ENCODE data around the gene PCYT1B. TPM values are rescaled to one million over a fixed set of nuclear protein-coding genes. Genes with fewer than 3 reads are reported as not detected.
"Not testable (repeated sequence)": the region's sequence is repeated elsewhere in the genome, so short reads cannot be mapped to it uniquely, and the experiment has no call there.

Gene PCYT1B
- total RNA-seq, 4 donors from 2014 or later: 0.87 to 1.9 (median 1.2) TPM

DNA sequence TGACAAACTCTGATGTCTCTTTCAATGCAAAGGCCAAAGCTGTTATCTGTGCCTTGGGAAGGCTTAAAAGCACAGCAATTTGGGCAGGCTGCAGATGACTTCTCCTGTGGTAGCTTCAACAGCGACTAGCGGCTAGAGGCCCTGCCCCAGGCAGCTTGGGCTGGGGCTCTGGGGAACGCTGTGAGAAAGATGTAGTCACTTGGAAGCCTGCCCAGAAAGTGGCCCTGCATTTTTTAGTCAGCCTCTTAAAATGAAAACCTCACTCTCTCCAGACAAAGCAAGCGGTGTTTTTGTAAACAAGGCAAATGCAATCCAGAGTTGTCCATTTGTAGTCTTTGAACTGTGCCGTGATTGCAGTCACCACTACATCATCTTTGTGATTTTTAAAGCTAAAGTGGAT is 27.5 kb downstream of the PCYT1B start:
- TF ChIP-seq POLR2A (IDR thresholded peaks at IDR 0.05) (no peak), EP300 (IDR thresholded peaks at IDR 0.05) (no peak), CTCF (IDR thresholded peaks at IDR 0.05) (no peak)
- Histone ChIP-seq H3K36me3 (no peaks in the 10 kb centered on the region), H3K27me3 (no peaks in the 10 kb centered on the region), H3K4me3 (no peak overlapping the region), H3K27ac (no peak overlapping the region), H3K4me1 (no peaks in the 10 kb centered on the region), H3K9me3 (no peaks in the 10 kb centered on the region)
- WGBS, 2 donors: 6 to 53% methylated on average over 5 of the region's 5 CpGs
- peak in 1 of 2 donors; percentile 4 for DNase-seq (ENCODE audit: low spot score in 2 of 2)

DNA sequence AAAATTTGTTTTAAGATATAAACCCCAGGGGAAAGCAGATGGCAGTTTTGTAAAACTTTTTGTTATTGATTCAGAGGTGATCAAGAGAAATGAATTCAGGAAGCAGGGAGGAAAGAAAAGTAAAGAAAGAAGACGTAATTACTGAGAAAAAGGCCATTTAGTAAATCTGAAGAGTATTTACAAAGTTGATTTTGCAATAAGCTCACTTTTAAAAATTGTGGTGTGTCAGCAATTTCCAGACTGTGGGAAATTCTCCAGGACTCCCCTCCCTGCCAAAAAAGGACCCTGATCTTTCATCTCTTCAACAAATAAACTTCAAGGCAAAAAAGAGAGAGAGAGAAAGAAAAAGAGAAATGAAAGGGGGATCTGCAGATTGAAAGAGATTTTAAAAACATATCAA is 36.6 kb downstream of the PCYT1B start:
- H3K27me3 ChIP-seq: no peaks in the 10 kb centered on the region
- H3K27ac ChIP-seq: no peak overlapping the region
- H3K9me3 ChIP-seq: no peaks in the 10 kb centered on the region
- no peak overlapping the region for H3K4me3 ChIP-seq
- TF ChIP-seq EP300 (IDR thresholded peaks at IDR 0.05) (no peak), POLR2A (IDR thresholded peaks at IDR 0.05) (no peak), CTCF (IDR thresholded peaks at IDR 0.05) (no peak)
- no peaks in the 10 kb centered on the region for H3K36me3 ChIP-seq
- WGBS, 2 donors: 24 to 46% methylated on average over 1 of the region's 1 CpG
- no peaks in the 10 kb centered on the region for H3K4me1 ChIP-seq
- no peak for DNase-seq (ENCODE audit: low spot score in 2 of 2)

DNA sequence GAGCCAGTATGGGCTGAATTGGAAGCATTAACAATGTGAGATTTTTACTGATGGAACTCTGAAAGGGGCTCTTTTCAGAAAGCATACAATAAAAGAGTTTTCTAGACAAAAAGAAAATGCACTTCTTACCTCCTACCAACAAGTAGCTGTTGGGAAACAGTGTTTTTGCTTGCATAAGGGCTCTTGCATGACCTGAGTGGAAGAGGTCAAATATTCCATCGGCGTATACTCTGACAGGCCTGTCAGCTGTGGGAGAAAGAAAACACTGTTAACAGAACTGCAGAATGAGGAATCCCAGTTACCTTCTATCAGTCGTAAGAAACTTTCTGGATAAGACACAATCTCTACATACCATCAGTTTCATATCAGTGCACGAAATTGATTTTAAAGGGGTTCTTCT is 39.5 kb downstream of the PCYT1B start:
- H3K4me3 ChIP-seq: no peak overlapping the region
- TF ChIP-seq POLR2A (IDR thresholded peaks at IDR 0.05): no peak
- TF ChIP-seq EP300 (IDR thresholded peaks at IDR 0.05): no peak
- TF ChIP-seq CTCF (IDR thresholded peaks at IDR 0.05): no peak
- no peaks in the 10 kb centered on the region for H3K36me3 ChIP-seq
- H3K27me3 ChIP-seq: no peaks in the 10 kb centered on the region
- H3K4me1 ChIP-seq: no peaks in the 10 kb centered on the region
- no peak for DNase-seq (ENCODE audit: low spot score in 2 of 2)
- WGBS, 2 donors: 23 to 43% methylated on average over 4 of the region's 4 CpGs
- peak overlapping the region in 1 of 4 donors; percentile 37 for H3K27ac ChIP-seq
- no peaks in the 10 kb centered on the region for H3K9me3 ChIP-seq

DNA sequence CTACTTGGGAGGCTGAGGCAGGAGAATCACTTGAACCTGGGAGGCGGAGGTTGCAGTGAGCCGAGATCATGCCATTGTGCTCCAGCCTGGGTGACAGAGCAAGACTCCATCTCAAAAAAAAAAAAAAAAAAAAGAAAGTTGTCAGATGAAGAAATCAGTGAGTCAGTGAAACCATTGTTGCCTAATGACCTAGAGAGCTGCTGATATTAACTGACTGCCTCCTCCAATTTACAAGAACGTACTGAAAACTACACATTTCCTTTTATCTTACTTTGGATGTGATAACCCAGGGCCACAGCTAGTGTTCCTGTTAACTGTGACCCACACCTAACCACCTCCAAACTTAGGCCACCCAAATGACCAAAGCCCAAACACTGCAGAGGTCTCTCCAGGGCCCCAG is 41.2 kb downstream of the PCYT1B start:
- 79 to 100% methylated on average over 3 of the region's 3 CpGs for WGBS, 2 donors

GRCh38 chrX:24603191-24603590 is 44.0 kb downstream of the PCYT1B start:
- DNase-seq (ENCODE audit: low spot score in 2 of 2): no peak
- Histone ChIP-seq H3K27me3 (no peaks in the 10 kb centered on the region), H3K36me3 (no peaks in the 10 kb centered on the region), H3K4me1 (no peaks in the 10 kb centered on the region), H3K9me3 (no peaks in the 10 kb centered on the region), H3K4me3 (no peak overlapping the region), H3K27ac (no peak overlapping the region)
- WGBS, 2 donors: 43 to 92% methylated on average over 1 of the region's 1 CpG
- no peak for TF ChIP-seq EP300 (IDR thresholded peaks at IDR 0.05)
- no peak for TF ChIP-seq POLR2A (IDR thresholded peaks at IDR 0.05)
- TF ChIP-seq CTCF (IDR thresholded peaks at IDR 0.05): no peak

More for the DNA sequence above, 41.2 kb downstream of the PCYT1B start:
- H3K4me3 ChIP-seq; H3K4me1 ChIP-seq; H3K36me3 ChIP-seq; DNase-seq (ENCODE audit: low spot score in 2 of 2); H3K9me3 ChIP-seq; H3K27ac ChIP-seq; H3K27me3 ChIP-seq: not testable (repeated sequence)

- Histone ChIP-seq H3K9me3 (no peaks in the 10 kb centered on the region), H3K36me3 (no peaks in the 10 kb centered on the region), H3K27ac (no peak overlapping the region), H3K4me3 (no peak overlapping the region), H3K27me3 (no peaks in the 10 kb centered on the region), H3K4me1 (no peaks in the 10 kb centered on the region)
- TF ChIP-seq CTCF (IDR thresholded peaks at IDR 0.05) (no peak), EP300 (IDR thresholded peaks at IDR 0.05) (no peak), POLR2A (IDR thresholded peaks at IDR 0.05) (no peak)
- WGBS, 2 donors: 88 to 93% methylated on average over 4 of the region's 4 CpGs
- DNase-seq (ENCODE audit: low spot score in 2 of 2): no peak
Observed at GRCh38 chrX:24601858-24602257, 45.3 kb downstream of the PCYT1B start.
